Liver (tissue), 9 donors: ENCODE measurements around the gene PLA2G4F. TPM values are rescaled to one million over a fixed set of nuclear protein-coding genes. Genes with fewer than 3 reads are reported as not detected.

ENCODE experiments used
- DNase-seq: peaks from one replicate; pipeline ENCODE4 v3.0.0-alpha.2; 2017; ENCODE audit warnings: low spot score
- H3K27ac ChIP-seq, 2 donors: one replicate each; pipeline ENCODE4 v1.7.0; 2013; ENCODE audit warnings: inconsistent platforms in 2 of 2, low read length in 2 of 2, control low read depth in 1 of 2, low read depth in 1 of 2, mild to moderate bottlenecking in 1 of 2
- H3K27me3 ChIP-seq, 4 donors: one replicate each; pipeline versions ENCODE4 v1.6.1 to v1.7.0; 2013; ENCODE audit warnings: low read length in 3 of 4, inconsistent platforms in 1 of 4, mild to moderate bottlenecking in 1 of 4, moderate library complexity in 1 of 4; ENCODE audit not compliant: control insufficient read depth in 4 of 4, insufficient read depth in 4 of 4
- H3K36me3 ChIP-seq, 4 donors: one replicate each; pipeline versions ENCODE4 v1.6.1 to v1.7.0; 2013; ENCODE audit warnings: low read length in 3 of 4, mild to moderate bottlenecking in 3 of 4, low read depth in 1 of 4, moderate library complexity in 1 of 4; ENCODE audit not compliant: control insufficient read depth in 4 of 4, insufficient read depth in 3 of 4
- H3K4me1 ChIP-seq, 4 donors: one replicate each; pipeline versions ENCODE4 v1.6.1 to v1.7.0; 2013; ENCODE audit warnings: low read length in 3 of 4, mild to moderate bottlenecking in 3 of 4, moderate library complexity in 1 of 4; ENCODE audit not compliant: control insufficient read depth in 4 of 4, insufficient read depth in 4 of 4
- H3K4me3 ChIP-seq, 3 donors: one replicate each; pipeline versions ENCODE4 v1.6.1 to v1.7.0; 2013; ENCODE audit warnings: low read length in 3 of 3, control low read depth in 1 of 3, low read depth in 1 of 3, mild to moderate bottlenecking in 1 of 3
- H3K9ac ChIP-seq, 2 donors: one replicate each; pipeline ENCODE4 v1.7.0; 2013; ENCODE audit warnings: low read length in 2 of 2, mild to moderate bottlenecking in 2 of 2, moderate library complexity in 2 of 2, control low read depth in 1 of 2, low read depth in 1 of 2
- H3K9me3 ChIP-seq, 4 donors: one replicate each; pipeline versions ENCODE4 v1.6.1 to v1.7.0; 2013; ENCODE audit warnings: low read length in 3 of 4; ENCODE audit not compliant: control insufficient read depth in 4 of 4
- ATF3 ChIP-seq: IDR thresholded peaks from 2 replicates; pipeline ENCODE4 v1.6.1; 2016; ENCODE audit warnings: antibody characterized with exemption
- EGR1 ChIP-seq, 2 donors: IDR thresholded peaks; 2 replicates each; pipeline ENCODE4 v1.6.1; 2016 to 2018; ENCODE audit warnings: antibody characterized with exemption in 2 of 2, low read depth in 2 of 2
- FOXA1 ChIP-seq: IDR thresholded peaks from 2 replicates; pipeline ENCODE4 v1.6.1; 2016; ENCODE audit warnings: antibody characterized with exemption
- GABPA ChIP-seq, 2 donors: IDR thresholded peaks in 1 of 2; conservative IDR thresholded peaks in 1 of 2; 2 replicates each; pipeline ENCODE4 v1.6.1; 2016; ENCODE audit warnings: antibody characterized with exemption in 2 of 2, mild to moderate bottlenecking in 1 of 2, moderate library complexity in 1 of 2
- HNF4A ChIP-seq, 2 donors: conservative IDR thresholded peaks; 2 replicates each; pipeline ENCODE4 v1.6.1; 2016; ENCODE audit warnings: antibody characterized with exemption in 2 of 2, mild to moderate bottlenecking in 2 of 2
- HNF4G ChIP-seq: IDR thresholded peaks from 2 replicates; pipeline ENCODE4 v1.6.1; 2016; ENCODE audit warnings: antibody characterized with exemption
- JUND ChIP-seq, 2 donors: IDR thresholded peaks; 2 replicates each; pipeline ENCODE4 v1.6.1; 2016; ENCODE audit warnings: antibody characterized with exemption in 2 of 2
- RAD21 ChIP-seq, 2 donors: IDR thresholded peaks; 2 replicates each; pipeline ENCODE4 v1.6.1; 2016; ENCODE audit warnings: antibody characterized with exemption in 2 of 2, mild to moderate bottlenecking in 2 of 2
- RXRA ChIP-seq, 2 donors: IDR thresholded peaks; 2 replicates each; pipeline ENCODE4 v1.6.1; 2017 to 2018; ENCODE audit warnings: antibody characterized with exemption in 2 of 2, mild to moderate bottlenecking in 1 of 2
- SP1 ChIP-seq: IDR thresholded peaks from 2 replicates; pipeline ENCODE4 v1.6.1; 2018; ENCODE audit warnings: antibody characterized with exemption, mild to moderate bottlenecking
- TAF1 ChIP-seq: conservative IDR thresholded peaks from 2 replicates; pipeline ENCODE4 v1.6.1; 2016; ENCODE audit warnings: antibody characterized with exemption, mild to moderate bottlenecking
- YY1 ChIP-seq: IDR thresholded peaks from 2 replicates; pipeline ENCODE4 v1.6.1; 2016; ENCODE audit warnings: antibody characterized with exemption, mild to moderate bottlenecking
- WGBS: extraction: QIAGEN DNeasy Blood & Tissue Kit; methylation state at CpG from one replicate; pipeline ENCODE4 v1.1.7; 2013; 5-methylcytosine and 5-hydroxymethylcytosine counted together
- polyA plus RNA-seq, 2 donors: library from polyadenylated mRNA; stranded (reverse) in 1 of 2; unstranded in 1 of 2; fragments of 200-250 nt in 1 of 2; fragments of >200 nt in 1 of 2; fragmentation: Nextera tagmentation in 1 of 2; extraction: Ambion mirVana in 1 of 2; gene quantifications; one replicate each; pipeline versions ENCODE4 v1.2.1 to v1.2.3, GENCODE V29; 2013 to 2015
- total RNA-seq, 2 donors: library from RNA; depleted of rRNA; stranded (reverse); fragments of >200 nt; gene quantifications; one replicate each; pipeline ENCODE4 v1.2.3, GENCODE V29; 2014
- TF ChIP-seq, protein P1 (sequence below): fragments of 150-350 bp; IDR thresholded peaks from 2 replicates; pipeline ENCODE4 v1.5.1; 2017; ENCODE audit warnings: improper control_type of control experiment, low read depth, low read length; ENCODE audit not compliant: missing input control
- TF ChIP-seq, protein P2 (sequence below): IDR thresholded peaks from 2 replicates; pipeline ENCODE4 v1.6.1; 2016; ENCODE audit warnings: antibody characterized with exemption, mild to moderate bottlenecking
- donor health status: healthy.
- donor health status: healthy.
- donor health status: healthy.
- donor health status: healthy.
- donor health status: healthy.

The PLA2G4F gene
- total and polyA plus RNA-seq, 4 donors: not detected

- no peak overlapping the region for H3K9ac ChIP-seq
These were observed 3.7 kb upstream of the PLA2G4F start for GRCh38 chr15:42160136-42160535.

DNA sequence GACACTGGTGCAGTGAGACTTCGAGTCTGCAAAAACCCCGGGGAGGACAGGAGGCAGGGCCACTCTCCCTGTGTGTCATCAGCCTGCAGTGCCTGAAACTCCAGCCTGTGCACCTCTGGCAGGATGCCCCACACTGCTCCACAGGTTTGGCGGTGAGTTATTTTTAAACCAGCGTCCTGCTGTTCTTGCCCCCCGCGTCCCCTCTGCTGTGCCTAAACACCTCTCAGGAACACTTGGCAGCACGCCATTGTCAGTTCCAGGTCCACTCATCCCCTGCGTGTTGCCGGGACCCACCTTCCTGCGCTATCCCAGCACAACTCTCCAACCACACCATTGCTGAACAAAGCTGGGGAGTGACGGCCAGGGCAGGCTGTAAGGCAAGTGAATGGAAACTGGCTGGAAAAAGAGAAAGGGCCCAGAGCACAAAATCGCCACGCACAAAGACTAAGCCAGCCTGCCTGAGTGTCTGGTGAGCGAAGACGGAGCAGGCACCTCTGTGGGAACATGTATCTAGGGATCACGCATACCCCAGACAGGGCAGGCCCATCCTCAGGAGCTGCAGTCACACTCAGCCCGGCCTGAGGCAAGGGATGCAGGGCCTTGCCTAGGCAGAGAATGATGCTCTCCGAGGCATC lies 3.1 kb upstream of the PLA2G4F start:
- H3K9ac ChIP-seq: no peak overlapping the region
- peaks cover 16 to 59% (median 50%) of the 10 kb centered on the region in 4 donors for H3K36me3 ChIP-seq
- H3K9me3 ChIP-seq: no peaks in the 10 kb centered on the region
- H3K4me3 ChIP-seq: no peak overlapping the region
- no peak for TF ChIP-seq ATF3
- TF ChIP-seq GABPA (IDR thresholded peaks at IDR 0.05 in 1 of 2, conservative IDR thresholded peaks at IDR 0.05 in 1 of 2): no peak
- no peak for TF ChIP-seq YY1
- TF ChIP-seq HNF4A (conservative IDR thresholded peaks at IDR 0.05): no peak
- TF ChIP-seq FOXA1: no peak
- no peak for TF ChIP-seq RXRA (IDR thresholded peaks at IDR 0.05)
- TF ChIP-seq SP1: no peak
- TF ChIP-seq HNF4G: no peak
- TF ChIP-seq, protein P1, sequence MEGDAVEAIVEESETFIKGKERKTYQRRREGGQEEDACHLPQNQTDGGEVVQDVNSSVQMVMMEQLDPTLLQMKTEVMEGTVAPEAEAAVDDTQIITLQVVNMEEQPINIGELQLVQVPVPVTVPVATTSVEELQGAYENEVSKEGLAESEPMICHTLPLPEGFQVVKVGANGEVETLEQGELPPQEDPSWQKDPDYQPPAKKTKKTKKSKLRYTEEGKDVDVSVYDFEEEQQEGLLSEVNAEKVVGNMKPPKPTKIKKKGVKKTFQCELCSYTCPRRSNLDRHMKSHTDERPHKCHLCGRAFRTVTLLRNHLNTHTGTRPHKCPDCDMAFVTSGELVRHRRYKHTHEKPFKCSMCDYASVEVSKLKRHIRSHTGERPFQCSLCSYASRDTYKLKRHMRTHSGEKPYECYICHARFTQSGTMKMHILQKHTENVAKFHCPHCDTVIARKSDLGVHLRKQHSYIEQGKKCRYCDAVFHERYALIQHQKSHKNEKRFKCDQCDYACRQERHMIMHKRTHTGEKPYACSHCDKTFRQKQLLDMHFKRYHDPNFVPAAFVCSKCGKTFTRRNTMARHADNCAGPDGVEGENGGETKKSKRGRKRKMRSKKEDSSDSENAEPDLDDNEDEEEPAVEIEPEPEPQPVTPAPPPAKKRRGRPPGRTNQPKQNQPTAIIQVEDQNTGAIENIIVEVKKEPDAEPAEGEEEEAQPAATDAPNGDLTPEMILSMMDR: no peak
- TF ChIP-seq EGR1 (IDR thresholded peaks at IDR 0.05; ENCODE audit: low read depth in 2 of 2): no peak
- TF ChIP-seq RAD21 (IDR thresholded peaks at IDR 0.05): no peak
- 93% methylated on average over 18 of the region's 18 CpGs for WGBS
- no peak overlapping the region for H3K27ac ChIP-seq
- H3K4me1 ChIP-seq: no peaks in the 10 kb centered on the region
- DNase-seq: no peak
- no peaks in the 10 kb centered on the region for H3K27me3 ChIP-seq

More at GRCh38 chr15:42160136-42160535, 3.7 kb upstream of the PLA2G4F start:
- TF ChIP-seq, protein P2, sequence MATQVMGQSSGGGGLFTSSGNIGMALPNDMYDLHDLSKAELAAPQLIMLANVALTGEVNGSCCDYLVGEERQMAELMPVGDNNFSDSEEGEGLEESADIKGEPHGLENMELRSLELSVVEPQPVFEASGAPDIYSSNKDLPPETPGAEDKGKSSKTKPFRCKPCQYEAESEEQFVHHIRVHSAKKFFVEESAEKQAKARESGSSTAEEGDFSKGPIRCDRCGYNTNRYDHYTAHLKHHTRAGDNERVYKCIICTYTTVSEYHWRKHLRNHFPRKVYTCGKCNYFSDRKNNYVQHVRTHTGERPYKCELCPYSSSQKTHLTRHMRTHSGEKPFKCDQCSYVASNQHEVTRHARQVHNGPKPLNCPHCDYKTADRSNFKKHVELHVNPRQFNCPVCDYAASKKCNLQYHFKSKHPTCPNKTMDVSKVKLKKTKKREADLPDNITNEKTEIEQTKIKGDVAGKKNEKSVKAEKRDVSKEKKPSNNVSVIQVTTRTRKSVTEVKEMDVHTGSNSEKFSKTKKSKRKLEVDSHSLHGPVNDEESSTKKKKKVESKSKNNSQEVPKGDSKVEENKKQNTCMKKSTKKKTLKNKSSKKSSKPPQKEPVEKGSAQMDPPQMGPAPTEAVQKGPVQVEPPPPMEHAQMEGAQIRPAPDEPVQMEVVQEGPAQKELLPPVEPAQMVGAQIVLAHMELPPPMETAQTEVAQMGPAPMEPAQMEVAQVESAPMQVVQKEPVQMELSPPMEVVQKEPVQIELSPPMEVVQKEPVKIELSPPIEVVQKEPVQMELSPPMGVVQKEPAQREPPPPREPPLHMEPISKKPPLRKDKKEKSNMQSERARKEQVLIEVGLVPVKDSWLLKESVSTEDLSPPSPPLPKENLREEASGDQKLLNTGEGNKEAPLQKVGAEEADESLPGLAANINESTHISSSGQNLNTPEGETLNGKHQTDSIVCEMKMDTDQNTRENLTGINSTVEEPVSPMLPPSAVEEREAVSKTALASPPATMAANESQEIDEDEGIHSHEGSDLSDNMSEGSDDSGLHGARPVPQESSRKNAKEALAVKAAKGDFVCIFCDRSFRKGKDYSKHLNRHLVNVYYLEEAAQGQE: no peak
- no peak for TF ChIP-seq HNF4A (conservative IDR thresholded peaks at IDR 0.05)
- TF ChIP-seq, protein P1: no peak
- no peak for TF ChIP-seq JUND (IDR thresholded peaks at IDR 0.05)
- TF ChIP-seq HNF4G: no peak
- no peak for TF ChIP-seq SP1
- no peak for TF ChIP-seq GABPA (IDR thresholded peaks at IDR 0.05 in 1 of 2, conservative IDR thresholded peaks at IDR 0.05 in 1 of 2)
- TF ChIP-seq TAF1: no peak
- Histone ChIP-seq H3K9me3 (no peaks in the 10 kb centered on the region), H3K27me3 (no peaks in the 10 kb centered on the region), H3K36me3 (peaks cover 16 to 66% (median 56%) of the 10 kb centered on the region in 4 donors), H3K27ac (no peak overlapping the region), H3K4me1 (no peaks in the 10 kb centered on the region), H3K4me3 (no peak overlapping the region)
- no peak for DNase-seq
- WGBS: 94% methylated on average over 7 of the region's 7 CpGs
